HepG2 (cell line): ENCODE results near the gene TSPYL4. TPM values are rescaled to one million over a fixed set of nuclear protein-coding genes. Genes with fewer than 3 reads are reported as not detected.

Experiments used
- CBX2 ChIP-seq, 2 experiments: fragments of 200-600 bp in 1 of 2; sonication (generic); formaldehyde crosslinking in 1 of 2; IDR thresholded peaks; 2 replicates each; pipeline versions ENCODE4 v1.7.0 to v1.8.1; 2018 to 2022; ENCODE audit warnings: low read depth in 2 of 2, low read length in 1 of 2, mild to moderate bottlenecking in 1 of 2, missing genetic modification reagents in 1 of 2
- GPN1 ChIP-seq: sonication (generic); formaldehyde crosslinking; IDR thresholded peaks from 2 replicates; pipeline ENCODE4 v1.5.1; 2020; ENCODE audit warnings: missing genetic modification reagents, borderline replicate concordance
- KIAA2018 ChIP-seq: sonication (generic); formaldehyde crosslinking; IDR thresholded peaks from 2 replicates; pipeline ENCODE4 v1.5.0; 2020; ENCODE audit warnings: mild to moderate bottlenecking, missing genetic modification reagents, borderline replicate concordance
- MYC ChIP-seq: sonication (generic); formaldehyde crosslinking; IDR thresholded peaks from 2 replicates; pipeline ENCODE4 v1.9.0; 2021; ENCODE audit warnings: missing genetic modification reagents, borderline replicate concordance
- NKX3-1 ChIP-seq: sonication (generic); formaldehyde crosslinking; IDR thresholded peaks from 2 replicates; pipeline ENCODE4 v1.5.0; 2020; ENCODE audit warnings: missing genetic modification reagents
- SOX5 ChIP-seq: IDR thresholded peaks from 2 replicates; pipeline ENCODE4 v1.6.1; 2016; ENCODE audit warnings: borderline replicate concordance
- ZFP82 ChIP-seq: sonication (generic); formaldehyde crosslinking; IDR thresholded peaks from 2 replicates; pipeline ENCODE4 v1.5.1; 2020; ENCODE audit warnings: mild to moderate bottlenecking, missing genetic modification reagents, borderline replicate concordance
- ZKSCAN8 ChIP-seq: IDR thresholded peaks from 2 replicates; pipeline ENCODE4 v1.6.1; 2016; ENCODE audit warnings: borderline replicate concordance, missing genetic modification reagents, missing compliant biosample characterization
- ZNF138 ChIP-seq: sonication (generic); formaldehyde crosslinking; IDR thresholded peaks from 2 replicates; pipeline ENCODE4 v1.5.0; 2020; ENCODE audit warnings: mild to moderate bottlenecking, low read depth, missing genetic modification reagents
- ZNF256 ChIP-seq: sonication (generic); formaldehyde crosslinking; conservative IDR thresholded peaks from 2 replicates; pipeline ENCODE4 v1.4.0; 2020; ENCODE audit warnings: missing genetic modification reagents
- ZNF280B ChIP-seq: sonication (generic); formaldehyde crosslinking; IDR thresholded peaks from 2 replicates; pipeline ENCODE4 v1.5.0; 2020; ENCODE audit warnings: missing genetic modification reagents, mild to moderate bottlenecking, borderline replicate concordance
- ZNF350 ChIP-seq: sonication (generic); formaldehyde crosslinking; IDR thresholded peaks from 2 replicates; pipeline ENCODE4 v1.4.0; 2020; ENCODE audit warnings: mild to moderate bottlenecking, low read depth, missing genetic modification reagents, borderline replicate concordance
- ZNF468 ChIP-seq: sonication (generic); formaldehyde crosslinking; IDR thresholded peaks from 2 replicates; pipeline ENCODE4 v1.8.0; 2022; ENCODE audit warnings: mild to moderate bottlenecking, moderate library complexity, missing genetic modification reagents
- ZNF607 ChIP-seq: sonication (generic); formaldehyde crosslinking; IDR thresholded peaks from 2 replicates; pipeline ENCODE4 v1.5.1; 2020; ENCODE audit warnings: missing genetic modification reagents, mild to moderate bottlenecking, borderline replicate concordance
- ZNF670 ChIP-seq: sonication (generic); formaldehyde crosslinking; IDR thresholded peaks from 2 replicates; pipeline ENCODE4 v1.8.0; 2022; ENCODE audit warnings: mild to moderate bottlenecking, missing genetic modification reagents, borderline replicate concordance
- ZNF672 ChIP-seq: sonication (generic); formaldehyde crosslinking; IDR thresholded peaks from 2 replicates; pipeline ENCODE4 v1.8.1; 2022; ENCODE audit warnings: missing genetic modification reagents
- ZNF781 ChIP-seq: sonication (generic); formaldehyde crosslinking; IDR thresholded peaks from 2 replicates; pipeline ENCODE4 v1.5.1; 2020; ENCODE audit warnings: borderline replicate concordance, mild to moderate bottlenecking, missing genetic modification reagents; ENCODE audit errors: not compliant biosample characterization
- ZNF891 ChIP-seq: sonication (generic); formaldehyde crosslinking; IDR thresholded peaks from 2 replicates; pipeline ENCODE4 v1.5.0; 2020; ENCODE audit warnings: mild to moderate bottlenecking, missing genetic modification reagents
- polyA plus RNA-seq, 8 experiments: library from polyadenylated mRNA; depleted of rRNA in 3 of 8; stranded (reverse) in 7 of 8; unstranded in 1 of 8; fragments of >200 nt; fragmentation: Illumina TruSeq in 4 of 8; extraction: Trizol in 4 of 8; gene quantifications; 2 replicates each; pipeline versions ENCODE4 v1.2.1 to v1.2.3, GENCODE V29; 2011 to 2016; ENCODE audit warnings: low read depth in 4 of 8, missing spikeins in 1 of 8, mixed read lengths in 1 of 8; ENCODE audit not compliant: insufficient read depth in 1 of 8
- total RNA-seq, 5 experiments: library from RNA; depleted of rRNA; stranded (reverse); fragments of >200 nt; fragmentation: Illumina TruSeq; extraction: Trizol; gene quantifications; 2 replicates each; pipeline ENCODE4 v1.2.3, GENCODE V29; 2016; ENCODE audit warnings: low read depth in 1 of 5

TSPYL4 gene
- total and polyA plus RNA-seq, 2 of the 13 experiments (the other 11 are each of a cell fraction or from before 2014, with no cell fraction given) = 18.0 to 19.7 TPM

GRCh38 chr6:116279232-116280160 is 25.6 kb upstream of the TSPYL4 start, which contains the start of gene TSPYL1 (continued):
- TF ChIP-seq ZNF350 = peak; percentile 94
- TF ChIP-seq ZKSCAN8 = no peak
- 0 out of 2 replicates have a peak, but pooled peaks have one; percentile 24 for TF ChIP-seq CBX2 (IDR thresholded peaks at IDR 0.05; ENCODE audit: low read depth, low read length)
- TF ChIP-seq CBX2 (CRISPR knock-in tag; IDR thresholded peaks at IDR 0.05; ENCODE audit: low read depth) = 0 out of 2 replicates have a peak, but pooled peaks have one; percentile 27
- TF ChIP-seq ZNF672 (CRISPR knock-in tag) = no peak
- TF ChIP-seq ZNF256 (CRISPR knock-in tag) = peak; percentile 54; the same call in 1 of the 2 replicates
- peak; percentile 67 for TF ChIP-seq MYC
- peak; percentile 91 for TF ChIP-seq ZNF781 (CRISPR knock-in tag)
- TF ChIP-seq ZNF607 (CRISPR knock-in tag) = no peak; the same call in 1 of the 2 replicates
- 0 out of 2 replicates have a peak, but pooled peaks have one; percentile 83 for TF ChIP-seq NKX3-1
- TF ChIP-seq ZNF468 = no peak
- peak; percentile 72; the same call in 1 of the 2 replicates for TF ChIP-seq ZNF138
- 0 out of 2 replicates have a peak, but pooled peaks have one; percentile 92 for TF ChIP-seq ZFP82 (CRISPR knock-in tag)
- TF ChIP-seq ZNF670 = peak; percentile 89; the same call in 1 of the 2 replicates
- 0 out of 2 replicates have a peak, but pooled peaks have one; percentile 89 for TF ChIP-seq KIAA2018 (CRISPR knock-in tag)
- peak; percentile 88 for TF ChIP-seq ZNF280B (CRISPR knock-in tag)
- peak; percentile 58 for TF ChIP-seq SOX5
- no peak for TF ChIP-seq GPN1 (CRISPR knock-in tag)
- TF ChIP-seq ZNF891 (CRISPR knock-in tag) = peak; percentile 96
